HG03135 (cell line): ENCODE results near the gene NCBP2.

Experiments used
- ATAC-seq: cut with Tn5 transposase; IDR thresholded peaks from one replicate; pipeline ENCODE4 v1.9.1; 2021; ENCODE audit warnings: mild to moderate bottlenecking, moderate library complexity; ENCODE audit not compliant: unreplicated experiment

The NCBP2 gene

GRCh38 chr3:196942226-196942914, at the start of gene NCBP2:
Gene NCBP2, minus strand, starts transcription at chr3:196942528. Its CDS starts 25 bp downstream, at chr3:196942503.
- peak; percentile 88 for ATAC-seq

GRCh38 chr3:196991581-196992460, 49.5 kb upstream of the NCBP2 start:
- ATAC-seq: no peak

- no peak for ATAC-seq
These were observed 48.3 kb upstream of the NCBP2 start for GRCh38 chr3:196990601-196991007.

GRCh38 chr3:196989721-196990262, 47.5 kb upstream of the NCBP2 start:
- no peak for ATAC-seq

GRCh38 chr3:196988241-196989029, 46.1 kb upstream of the NCBP2 start:
- no peak for ATAC-seq

GRCh38 chr3:196987022-196987421, 44.7 kb upstream of the NCBP2 start:
- no peak for ATAC-seq

GRCh38 chr3:196985954-196986885, 43.9 kb upstream of the NCBP2 start:
- ATAC-seq: no peak

GRCh38 chr3:196985298-196985697, 43.0 kb upstream of the NCBP2 start:
- ATAC-seq: no peak

- ATAC-seq: no peak
These were observed 40.9 kb upstream of the NCBP2 start for GRCh38 chr3:196983186-196983585.

- no peak for ATAC-seq
These were observed 39.3 kb upstream of the NCBP2 start for GRCh38 chr3:196981657-196982056.

GRCh38 chr3:196979545-196979944, 37.2 kb upstream of the NCBP2 start:
- no peak for ATAC-seq

- no peak for ATAC-seq
These were observed 34.6 kb upstream of the NCBP2 start for GRCh38 chr3:196976941-196977340.

- ATAC-seq: no peak
These were observed 33.0 kb upstream of the NCBP2 start for GRCh38 chr3:196975349-196975748.

GRCh38 chr3:196974661-196975060, 32.3 kb upstream of the NCBP2 start:
- ATAC-seq: no peak

- ATAC-seq: no peak
These were observed 28.9 kb upstream of the NCBP2 start for GRCh38 chr3:196971094-196971698.

- ATAC-seq: no peak
These were observed 28.3 kb upstream of the NCBP2 start for GRCh38 chr3:196970547-196971093.

GRCh38 chr3:196969660-196970546, 27.6 kb upstream of the NCBP2 start:
- ATAC-seq: peak; percentile 54

- peak; percentile 44 for ATAC-seq
These were observed 26.9 kb upstream of the NCBP2 start for GRCh38 chr3:196969134-196969659.
